Parathyroid adenoma (tissue), 2 donors: Measurements from ENCODE around the gene SMARCAD1.

ENCODE experiments used
- H2AFZ ChIP-seq: fragments of 300-600 bp; sonication (generic); one replicate; pipeline ENCODE4 v1.7.0; 2017; ENCODE audit warnings: antibody characterized with exemption, mild to moderate bottlenecking
- H3K27ac ChIP-seq: fragments of 300-600 bp; sonication (generic); one replicate; pipeline ENCODE4 v1.7.0; 2017
- H3K27me3 ChIP-seq: fragments of 300-600 bp; sonication (generic); one replicate; pipeline ENCODE4 v1.7.0; 2017; ENCODE audit warnings: low read length; ENCODE audit not compliant: control insufficient read depth, insufficient read depth
- H3K36me3 ChIP-seq: fragments of 300-600 bp; sonication (generic); one replicate; pipeline ENCODE4 v1.7.0; 2017; ENCODE audit warnings: low read length; ENCODE audit not compliant: control insufficient read depth, insufficient read depth
- H3K4me1 ChIP-seq: fragments of 300-600 bp; sonication (generic); one replicate; pipeline ENCODE4 v1.7.0; 2017; ENCODE audit warnings: control low read depth
- H3K4me2 ChIP-seq: fragments of 300-600 bp; sonication (generic); one replicate; pipeline ENCODE4 v1.7.0; 2017; ENCODE audit warnings: low read length
- H3K4me3 ChIP-seq: fragments of 300-600 bp; sonication (generic); one replicate; pipeline ENCODE4 v1.7.0; 2017; ENCODE audit warnings: low read depth, low read length
- H3K79me2 ChIP-seq: fragments of 300-600 bp; sonication (generic); one replicate; pipeline ENCODE4 v1.7.0; 2017; ENCODE audit warnings: control low read depth
- H3K9ac ChIP-seq: fragments of 300-600 bp; sonication (generic); one replicate; pipeline ENCODE4 v1.7.0; 2017; ENCODE audit warnings: mild to moderate bottlenecking
- H3K9me3 ChIP-seq: fragments of 300-600 bp; sonication (generic); one replicate; pipeline ENCODE4 v1.7.0; 2017; ENCODE audit warnings: low read length; ENCODE audit not compliant: control insufficient read depth
- TF ChIP-seq, protein P1 (sequence below): fragments of 300-600 bp; sonication (generic); IDR thresholded peaks from one replicate; pipeline ENCODE4 v1.7.0; 2017; ENCODE audit warnings: antibody characterized with exemption, mild to moderate bottlenecking
- donor health status: primary hyperparathyroidism.

Gene SMARCAD1

DNA sequence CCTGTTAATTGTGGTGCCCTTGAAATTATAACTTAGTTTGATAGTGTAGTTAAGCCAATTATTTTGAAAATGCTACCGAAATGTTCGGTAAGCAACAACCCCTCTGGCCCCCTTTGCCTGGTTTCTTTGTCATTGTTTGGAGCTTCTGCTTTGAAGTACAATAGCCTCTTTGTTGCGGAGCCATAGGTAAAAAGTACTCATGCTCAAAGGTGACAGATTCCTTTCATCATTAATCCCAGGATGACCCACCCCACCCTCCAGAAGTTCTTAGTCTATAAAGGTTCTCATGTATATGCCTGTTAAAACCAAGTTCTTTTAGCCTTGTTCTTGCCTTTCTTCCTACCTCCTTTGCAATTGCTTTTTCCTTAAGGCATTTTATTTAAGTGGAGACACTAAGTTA is 42.4 kb upstream of the SMARCAD1 start:
- no peaks in the 10 kb centered on the region for H3K4me1 ChIP-seq
- H3K79me2 ChIP-seq: no peaks in the 10 kb centered on the region
- H3K4me2 ChIP-seq: no peak overlapping the region
- no peak overlapping the region for H3K4me3 ChIP-seq
- no peak overlapping the region for H3K27ac ChIP-seq
- TF ChIP-seq, protein P1, sequence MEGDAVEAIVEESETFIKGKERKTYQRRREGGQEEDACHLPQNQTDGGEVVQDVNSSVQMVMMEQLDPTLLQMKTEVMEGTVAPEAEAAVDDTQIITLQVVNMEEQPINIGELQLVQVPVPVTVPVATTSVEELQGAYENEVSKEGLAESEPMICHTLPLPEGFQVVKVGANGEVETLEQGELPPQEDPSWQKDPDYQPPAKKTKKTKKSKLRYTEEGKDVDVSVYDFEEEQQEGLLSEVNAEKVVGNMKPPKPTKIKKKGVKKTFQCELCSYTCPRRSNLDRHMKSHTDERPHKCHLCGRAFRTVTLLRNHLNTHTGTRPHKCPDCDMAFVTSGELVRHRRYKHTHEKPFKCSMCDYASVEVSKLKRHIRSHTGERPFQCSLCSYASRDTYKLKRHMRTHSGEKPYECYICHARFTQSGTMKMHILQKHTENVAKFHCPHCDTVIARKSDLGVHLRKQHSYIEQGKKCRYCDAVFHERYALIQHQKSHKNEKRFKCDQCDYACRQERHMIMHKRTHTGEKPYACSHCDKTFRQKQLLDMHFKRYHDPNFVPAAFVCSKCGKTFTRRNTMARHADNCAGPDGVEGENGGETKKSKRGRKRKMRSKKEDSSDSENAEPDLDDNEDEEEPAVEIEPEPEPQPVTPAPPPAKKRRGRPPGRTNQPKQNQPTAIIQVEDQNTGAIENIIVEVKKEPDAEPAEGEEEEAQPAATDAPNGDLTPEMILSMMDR: no peak
- no peak overlapping the region for H2AFZ ChIP-seq
- H3K27me3 ChIP-seq: no peaks in the 10 kb centered on the region
- no peaks in the 10 kb centered on the region for H3K36me3 ChIP-seq
- no peaks in the 10 kb centered on the region for H3K9me3 ChIP-seq
- no peak overlapping the region for H3K9ac ChIP-seq

DNA sequence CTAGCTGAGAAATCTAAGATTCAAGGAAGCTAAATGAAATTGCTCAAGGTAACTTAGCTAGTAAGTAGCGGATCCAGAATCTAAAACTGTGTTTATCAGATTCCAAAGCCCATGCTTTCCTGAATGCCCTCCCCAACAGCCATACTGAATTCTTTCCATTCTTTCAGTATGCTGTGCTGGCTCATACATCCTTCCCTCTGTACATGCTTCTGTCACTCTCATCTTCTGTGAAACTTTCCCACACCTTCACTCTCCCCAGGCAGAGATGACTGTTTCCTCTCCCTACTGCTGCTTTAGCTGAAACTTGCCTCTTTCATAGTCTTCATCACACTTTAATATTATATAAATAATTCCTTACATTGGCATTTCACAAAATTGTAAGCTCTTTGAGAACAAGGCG is 39.3 kb upstream of the SMARCAD1 start:
- Histone ChIP-seq H3K9ac (no peak overlapping the region), H3K27ac (no peak overlapping the region), H3K4me3 (no peak overlapping the region), H3K4me1 (no peaks in the 10 kb centered on the region), H3K27me3 (no peaks in the 10 kb centered on the region), H3K36me3 (no peaks in the 10 kb centered on the region), H3K79me2 (no peaks in the 10 kb centered on the region), H3K4me2 (no peak overlapping the region), H2AFZ (no peak overlapping the region), H3K9me3 (no peaks in the 10 kb centered on the region)
- TF ChIP-seq, protein P1: no peak

DNA sequence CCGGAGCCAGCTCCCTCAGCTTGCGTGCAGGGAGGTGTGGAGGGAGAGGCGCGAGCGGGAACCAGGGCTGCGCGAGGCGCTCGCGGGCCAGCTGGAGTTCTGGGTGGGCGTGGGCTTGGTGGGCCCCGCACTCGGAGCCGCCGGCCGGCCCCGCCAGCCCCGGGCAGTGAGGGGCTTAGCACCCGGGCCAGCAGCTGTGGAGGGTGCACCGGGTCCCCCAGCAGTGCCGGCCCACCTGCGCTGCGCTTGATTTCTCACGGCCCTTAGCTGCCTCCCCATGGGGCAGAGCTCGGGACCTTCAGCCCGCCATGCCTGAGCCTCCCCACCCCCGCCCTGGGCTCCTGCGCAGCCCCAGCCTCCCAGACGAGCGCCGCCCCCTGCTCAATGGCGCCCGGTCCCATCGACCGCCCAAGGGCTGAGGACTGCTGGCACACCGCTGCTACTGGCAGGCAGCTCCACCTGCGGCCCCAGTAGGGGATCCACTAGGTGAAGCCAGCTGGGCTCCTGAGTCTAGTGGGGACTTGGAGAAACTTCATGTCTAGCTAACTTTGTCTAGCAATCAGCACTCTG is 37.8 kb upstream of the SMARCAD1 start:
- H3K4me2 ChIP-seq: no peak overlapping the region
- no peak overlapping the region for H3K4me3 ChIP-seq
- no peak overlapping the region for H3K27ac ChIP-seq
- no peaks in the 10 kb centered on the region for H3K36me3 ChIP-seq
- H3K79me2 ChIP-seq: no peaks in the 10 kb centered on the region
- no peaks in the 10 kb centered on the region for H3K4me1 ChIP-seq
- TF ChIP-seq, protein P1: no peak
- no peak overlapping the region for H2AFZ ChIP-seq
- H3K9me3 ChIP-seq: no peaks in the 10 kb centered on the region
- H3K27me3 ChIP-seq: no peaks in the 10 kb centered on the region
- no peak overlapping the region for H3K9ac ChIP-seq

DNA sequence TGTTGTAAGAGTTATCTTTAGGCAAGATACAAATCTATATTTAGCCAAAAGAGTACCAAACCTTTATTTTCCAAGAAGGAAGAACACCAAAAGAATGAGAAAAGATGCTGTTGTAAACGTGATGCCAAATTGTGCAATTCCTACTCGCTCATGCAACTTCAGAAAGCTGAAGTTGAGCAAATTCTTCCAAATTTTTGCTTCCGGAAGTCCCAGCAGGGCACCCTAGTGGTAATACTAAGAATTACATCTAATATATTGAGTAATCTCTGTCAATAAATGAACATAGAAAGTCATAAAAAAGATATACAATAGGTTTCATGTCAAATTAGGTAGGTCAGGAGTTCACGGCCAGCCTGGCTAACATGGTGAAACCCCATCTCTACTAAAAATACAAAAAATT is 36.0 kb upstream of the SMARCAD1 start:
- Histone ChIP-seq H3K27me3 (no peaks in the 10 kb centered on the region), H2AFZ (no peak overlapping the region), H3K4me3 (no peak overlapping the region)

More for the DNA sequence above, 36.0 kb upstream of the SMARCAD1 start:
- Histone ChIP-seq H3K4me1 (no peaks in the 10 kb centered on the region), H3K79me2 (no peaks in the 10 kb centered on the region), H3K27ac (no peak overlapping the region), H3K4me2 (no peak overlapping the region), H3K36me3 (no peaks in the 10 kb centered on the region), H3K9me3 (no peaks in the 10 kb centered on the region), H3K9ac (no peak overlapping the region)
- TF ChIP-seq, protein P1: no peak
